ENCODE results near the gene SEL1L3. TPM values are rescaled to one million over a fixed set of nuclear protein-coding genes. Genes with fewer than 3 reads are reported as not detected.

SEL1L3 gene
- total RNA-seq, 1 experiment from 2014 or later = 48.3 TPM

DNA sequence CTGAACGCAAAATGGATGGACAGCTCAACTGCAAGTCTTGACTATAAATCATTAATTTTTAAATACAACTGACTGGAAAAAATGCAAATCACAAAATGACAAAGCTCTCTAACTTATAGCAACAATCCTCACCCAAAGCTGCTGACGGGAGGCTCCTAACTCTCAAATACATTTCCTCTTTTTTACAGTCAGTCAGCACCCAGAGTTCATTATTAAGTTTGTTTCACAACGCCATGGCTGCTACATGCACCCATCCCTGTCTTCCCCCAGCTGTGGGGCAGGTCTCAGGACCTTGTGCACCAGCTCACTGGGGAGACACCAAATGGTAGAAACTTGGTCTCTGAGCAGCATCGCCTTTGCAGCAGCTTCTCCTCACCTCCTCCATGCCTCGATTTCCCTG lies 109.5 kb downstream of the SEL1L3 start:
- Histone ChIP-seq H4K8ac (replicated peaks; ENCODE audit: insufficient read length, low read depth, low read length) (no peak overlapping the region), H3K14ac (ENCODE audit: insufficient read depth, low read length) (no peak overlapping the region), H3K9me3 (ENCODE audit: control insufficient read depth, low read depth, low read length) (no peaks in the 10 kb centered on the region), H2BK15ac (ENCODE audit: low read depth, low read length) (no peak overlapping the region), H2AK5ac (ENCODE audit: insufficient read length, low read length) (no peak overlapping the region), H3K79me2 (ENCODE audit: insufficient read depth, low read length) (no peaks in the 10 kb centered on the region), H2BK5ac (ENCODE audit: insufficient read length, low read length) (no peak overlapping the region), H3K4me2 (ENCODE audit: insufficient read depth, insufficient read length, low read length) (no peak overlapping the region), H3K56ac (ENCODE audit: insufficient read length, low read depth, low read length) (no peak overlapping the region), H2BK12ac (ENCODE audit: insufficient read length, low read depth, low read length) (no peak overlapping the region), H3K23me2 (ENCODE audit: insufficient read length, low read depth, low read length, poor library complexity, severe bottlenecking) (no peaks in the 10 kb centered on the region), H2BK20ac (ENCODE audit: low read depth, low read length, poor library complexity, severe bottlenecking) (no peak overlapping the region), H4K91ac (ENCODE audit: insufficient read length, low read depth, low read length) (no peak overlapping the region), H3K27me3 (ENCODE audit: insufficient read depth, low read length) (no peaks in the 10 kb centered on the region), H3K79me1 (ENCODE audit: insufficient read depth, low read depth, low read length, poor library complexity, severe bottlenecking) (no peaks in the 10 kb centered on the region), H3K4ac (ENCODE audit: low read depth, low read length) (no peak overlapping the region), H3K9ac (ENCODE audit: extremely low read depth, insufficient read length, low read length) (no peak overlapping the region), H2AFZ (ENCODE audit: low read length) (no peak overlapping the region), H2BK120ac (ENCODE audit: low read depth, low read length, poor library complexity, severe bottlenecking) (no peak overlapping the region), H3K23ac (ENCODE audit: insufficient read length, low read depth, low read length) (no peak overlapping the region), H3K27ac (ENCODE audit: insufficient read length, low read depth, low read length) (no peak overlapping the region), H3T11ph (ENCODE audit: low read length) (no peak overlapping the region), H4K20me1 (ENCODE audit: control insufficient read depth, insufficient read depth, insufficient read length) (no peaks in the 10 kb centered on the region), H3K4me1 (ENCODE audit: insufficient read depth, low read length) (no peaks in the 10 kb centered on the region), H3K18ac (ENCODE audit: insufficient read length, low read depth, low read length) (no peak overlapping the region), H4K5ac (ENCODE audit: insufficient read length, low read depth, low read length) (no peak overlapping the region)
- no peak for DNase-seq
- no peak for TF ChIP-seq CTCF (conservative IDR thresholded peaks at IDR 0.05)
- Mint-ChIP-seq H3K36me3 (ENCODE audit: insufficient read depth in 1 of 3, low read depth in 3 of 3) (peaks cover 0 to 26% (median 20%) of the 10 kb centered on the region in 3 experiments; a peak in 5 of 7 replicates), H3K4me1 (no peaks in the 10 kb centered on the region), H3K9me3 (no peaks in the 10 kb centered on the region), H3K4me3 (no peak overlapping the region), H3K27me3 (ENCODE audit: low read depth) (no peaks in the 10 kb centered on the region), H3K27ac (no peak overlapping the region)
- no CpG with 5 or more reads among the region's 5 CpGs for WGBS (ENCODE audit: extremely low coverage, insufficient read length, low lambda C conversion rate)

Measured in H9 (cell line).